Measurements from ENCODE around the gene USP14.
A peak's percentile ranks its signal among the peaks of the same experiment; 100 is the strongest.
"Not testable (repeated sequence)": the region's sequence is repeated elsewhere in the genome, so short reads cannot be mapped to it uniquely, and the experiment has no call there.

The USP14 gene

DNA sequence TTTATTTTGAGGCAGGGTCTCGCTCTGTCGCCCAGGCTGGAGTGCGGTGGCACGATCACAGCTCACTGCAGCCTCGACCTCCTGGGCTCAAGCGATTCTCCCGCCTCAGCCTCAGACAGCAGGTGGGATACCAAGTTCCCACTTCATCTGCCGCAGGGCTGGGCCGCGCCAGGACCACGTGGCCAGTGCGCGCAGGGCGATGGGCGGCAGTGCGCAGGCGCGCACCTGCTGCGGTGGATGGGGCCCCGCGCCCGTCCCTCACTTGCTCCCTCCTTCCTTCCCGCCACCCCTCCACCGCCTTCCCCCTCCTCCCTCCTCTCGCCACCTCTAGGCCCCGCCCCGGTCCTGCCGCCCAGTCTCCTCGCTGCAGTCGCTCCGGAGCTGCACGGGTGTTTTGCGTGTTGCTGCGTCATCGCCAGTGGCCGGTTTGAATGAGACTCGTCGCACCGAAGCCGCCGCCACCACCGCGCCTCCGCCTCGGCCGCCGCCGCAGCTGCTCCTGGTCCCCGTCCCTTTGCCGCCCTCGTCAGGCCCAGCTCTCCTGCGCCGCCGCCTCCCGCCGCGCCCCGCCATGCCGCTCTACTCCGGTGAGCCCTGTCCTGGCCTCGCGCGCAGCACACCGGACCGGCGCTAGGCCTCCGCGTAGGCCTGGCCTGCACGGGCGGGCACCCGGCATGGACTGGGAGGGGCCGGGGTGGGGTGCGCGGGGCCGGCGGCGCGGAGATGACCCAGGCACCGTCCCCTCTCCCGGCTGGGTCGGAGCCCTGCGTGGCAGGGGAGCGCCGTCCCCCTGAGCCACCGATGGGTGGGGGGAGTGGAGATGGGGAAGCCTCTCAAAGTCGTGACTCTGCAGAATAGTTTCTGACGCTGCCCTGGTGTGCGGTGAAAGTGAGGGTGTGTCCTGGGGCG, at the start of gene USP14:
TSS of gene USP14 (plus strand) at position 430 of the 909 bp plus-strand sequence. CDS start at position 572, 142 bp downstream.
- peak; percentile 98 for DNase-seq (ENCODE audit: low read depth in 2 of 2)

DNA sequence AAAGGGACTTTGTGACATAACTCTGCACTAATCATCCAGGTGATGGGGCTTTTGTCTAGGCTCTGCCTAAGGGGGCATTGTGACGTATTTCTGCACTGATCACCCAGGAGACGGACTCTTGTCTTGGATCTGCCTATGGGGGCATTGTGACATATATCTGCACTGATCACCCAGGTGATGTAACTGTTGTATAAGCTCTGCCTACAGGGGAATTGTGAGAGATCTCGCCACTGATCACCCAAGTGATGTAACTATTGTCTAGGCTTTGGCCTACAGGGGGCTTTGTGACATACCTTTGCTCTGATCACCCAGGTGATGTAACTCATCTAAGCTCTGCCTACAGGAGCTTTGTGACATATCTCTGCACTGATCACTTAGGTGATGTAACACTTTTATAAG, 49.7 kb upstream of the USP14 start:
- DNase-seq (ENCODE audit: low read depth in 2 of 2): not testable (repeated sequence)

DNA sequence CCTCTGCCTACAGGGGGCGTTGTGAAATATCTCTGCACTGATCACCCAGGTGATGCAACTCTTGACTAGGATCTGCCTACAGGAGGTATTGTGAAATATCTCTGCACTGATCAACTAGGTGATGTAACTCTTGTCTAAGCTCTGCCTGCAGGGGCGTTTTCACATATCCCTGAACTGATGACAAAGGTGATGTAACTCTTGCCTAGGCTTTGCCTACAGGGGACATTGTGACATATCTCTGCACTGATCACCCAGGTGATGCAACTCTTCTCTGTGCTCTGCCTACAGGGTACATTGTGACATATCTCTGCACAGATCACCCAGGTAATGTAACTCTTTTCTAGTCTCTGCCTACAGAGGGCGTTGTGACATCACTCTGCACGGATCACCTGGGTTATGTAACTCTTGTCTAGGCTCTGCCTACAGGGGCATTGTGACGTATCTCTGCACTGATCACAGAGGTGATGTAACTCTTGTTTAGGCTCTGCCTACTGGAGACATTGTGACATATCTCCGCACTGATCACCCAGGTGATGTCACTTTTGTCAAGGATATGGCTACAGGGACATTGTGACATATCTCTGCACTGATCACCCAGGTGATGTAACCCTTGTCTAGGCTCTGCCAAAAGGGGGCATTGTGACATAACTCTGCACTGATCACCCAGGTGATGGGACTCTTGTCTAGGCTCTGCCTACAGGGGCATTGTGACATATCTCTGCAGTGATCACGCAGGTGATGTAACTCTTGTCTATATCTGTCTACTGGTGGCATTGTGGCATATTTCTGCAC, 49.0 kb upstream of the USP14 start:
- DNase-seq (ENCODE audit: low read depth in 2 of 2): not testable (repeated sequence)

DNA sequence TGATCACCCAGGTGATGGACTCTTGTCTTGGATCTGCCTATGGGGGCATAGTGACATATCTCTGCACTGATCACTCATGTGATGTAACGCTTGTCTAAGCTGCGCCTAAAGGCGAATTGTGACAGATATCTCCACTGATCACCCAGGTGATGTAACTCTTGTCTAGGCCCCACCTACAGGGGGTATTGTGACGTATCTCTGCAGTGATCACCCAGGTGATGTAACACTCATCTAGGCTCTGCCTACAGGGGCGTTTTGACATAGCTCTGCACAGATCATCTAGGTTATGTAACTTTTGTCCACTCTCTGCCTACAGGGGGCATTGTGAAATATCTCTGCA, 48.5 kb upstream of the USP14 start:
- not testable (repeated sequence) for DNase-seq (ENCODE audit: low read depth in 2 of 2)

DNA sequence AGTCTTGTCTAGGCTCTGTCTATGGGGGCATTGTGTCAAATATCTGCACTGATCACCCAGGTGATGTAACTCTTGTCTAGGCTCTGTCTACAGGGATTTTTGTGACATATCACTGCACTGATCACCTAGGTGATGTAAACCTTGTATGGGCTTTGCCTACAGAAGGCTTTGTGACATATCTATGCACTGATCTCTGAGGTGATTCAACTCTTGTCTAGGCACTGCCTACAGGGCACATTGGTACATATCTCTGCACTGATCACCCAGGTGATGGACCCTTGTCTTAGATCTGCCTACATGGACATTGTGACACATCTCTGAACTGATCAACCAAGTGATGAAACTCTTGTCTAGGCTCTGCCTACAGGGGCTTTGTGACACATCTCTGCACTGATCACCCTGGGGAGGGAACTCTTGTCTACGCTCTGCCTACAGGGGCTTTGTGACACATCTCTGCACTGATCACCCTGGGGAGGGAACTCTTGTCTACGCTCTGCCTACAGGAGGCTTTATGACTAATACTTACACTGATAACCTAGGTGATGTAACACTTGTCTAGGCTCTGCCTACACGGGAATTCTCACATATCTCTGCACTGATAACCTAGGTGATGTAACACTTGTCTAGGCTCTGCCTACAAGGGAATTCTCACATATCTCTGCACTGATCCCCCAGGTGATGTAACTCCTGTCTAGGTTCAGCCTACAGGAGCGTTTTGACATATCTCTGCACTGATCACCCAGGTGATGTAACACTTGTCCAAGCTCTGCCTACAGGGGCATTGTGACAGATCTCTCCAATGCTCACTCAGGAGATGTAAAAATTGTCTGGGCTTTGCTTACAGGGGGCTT, 47.8 kb upstream of the USP14 start:
- not testable (repeated sequence) for DNase-seq (ENCODE audit: low read depth in 2 of 2)

DNA sequence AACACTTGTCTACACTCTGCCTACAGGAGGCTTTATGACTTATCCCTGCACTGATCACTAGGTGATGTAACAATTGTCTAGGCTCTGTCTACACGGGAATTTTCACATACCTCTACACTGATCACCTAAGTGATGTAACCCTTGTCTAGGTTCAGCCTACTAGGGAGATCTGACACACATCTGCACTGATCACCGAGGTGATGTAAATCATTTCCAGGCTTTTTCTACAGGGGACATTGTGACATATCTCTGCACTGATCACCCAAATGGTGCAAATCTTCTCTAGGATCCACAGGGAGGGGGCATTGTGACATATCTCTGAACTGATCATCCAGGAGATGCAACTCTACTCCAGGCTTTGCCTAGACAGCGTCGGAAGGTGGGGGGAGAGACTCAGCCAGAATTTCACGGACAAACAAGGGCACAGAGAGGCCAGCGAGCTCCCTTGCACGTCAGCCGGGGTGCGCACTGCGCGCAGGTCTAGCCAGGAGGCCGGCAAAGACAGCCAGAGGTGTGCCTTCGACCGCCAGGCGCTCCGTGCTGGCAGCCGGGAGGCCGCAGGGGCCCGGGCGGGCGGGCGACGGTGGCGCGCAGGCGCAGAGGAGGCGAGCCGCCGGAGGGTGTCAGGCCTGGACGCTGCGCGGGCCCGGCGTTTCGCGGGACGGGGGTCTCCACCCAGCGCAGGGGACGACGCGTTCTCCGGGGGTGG, 46.9 kb upstream of the USP14 start:
- peak in 1 of 2 donors; percentile 60 for DNase-seq (ENCODE audit: low read depth in 2 of 2)

DNA sequence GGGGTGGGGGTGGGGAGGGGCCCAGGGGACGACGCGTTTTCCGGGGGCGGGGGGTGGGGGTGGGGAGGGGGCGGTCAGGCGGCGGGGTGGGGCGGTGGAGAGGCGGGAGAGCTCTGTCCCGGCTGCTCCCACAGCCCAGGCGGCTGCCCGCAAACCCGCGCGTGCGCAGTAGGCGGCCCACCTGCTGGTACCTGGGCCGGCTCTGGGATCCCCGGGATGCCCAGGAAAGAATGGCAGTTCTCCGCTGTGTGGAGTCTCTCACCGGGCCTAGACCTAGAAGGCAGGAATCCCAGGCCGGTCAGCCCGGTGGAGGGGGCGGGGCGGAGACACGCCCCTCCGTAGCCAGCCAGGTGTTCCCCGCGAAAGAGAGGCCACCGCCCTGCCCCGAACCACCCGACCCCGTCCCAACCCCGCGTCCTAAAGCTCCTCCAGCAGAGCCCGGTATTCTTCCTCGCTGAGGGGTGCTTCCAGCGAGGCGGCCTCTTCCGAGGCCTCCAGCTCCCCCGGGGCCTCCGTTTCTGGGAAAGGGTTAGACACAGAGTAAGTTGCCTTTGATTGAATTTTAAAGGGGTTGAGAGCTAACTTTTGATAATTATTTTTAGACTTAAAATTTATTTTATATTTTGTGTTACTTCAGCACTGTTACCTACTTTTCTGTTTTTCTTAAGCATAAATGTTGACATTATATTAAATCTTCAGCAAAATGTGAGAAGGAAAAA, 46.2 kb upstream of the USP14 start:
- not testable (repeated sequence) for DNase-seq (ENCODE audit: low read depth in 2 of 2)

DNA sequence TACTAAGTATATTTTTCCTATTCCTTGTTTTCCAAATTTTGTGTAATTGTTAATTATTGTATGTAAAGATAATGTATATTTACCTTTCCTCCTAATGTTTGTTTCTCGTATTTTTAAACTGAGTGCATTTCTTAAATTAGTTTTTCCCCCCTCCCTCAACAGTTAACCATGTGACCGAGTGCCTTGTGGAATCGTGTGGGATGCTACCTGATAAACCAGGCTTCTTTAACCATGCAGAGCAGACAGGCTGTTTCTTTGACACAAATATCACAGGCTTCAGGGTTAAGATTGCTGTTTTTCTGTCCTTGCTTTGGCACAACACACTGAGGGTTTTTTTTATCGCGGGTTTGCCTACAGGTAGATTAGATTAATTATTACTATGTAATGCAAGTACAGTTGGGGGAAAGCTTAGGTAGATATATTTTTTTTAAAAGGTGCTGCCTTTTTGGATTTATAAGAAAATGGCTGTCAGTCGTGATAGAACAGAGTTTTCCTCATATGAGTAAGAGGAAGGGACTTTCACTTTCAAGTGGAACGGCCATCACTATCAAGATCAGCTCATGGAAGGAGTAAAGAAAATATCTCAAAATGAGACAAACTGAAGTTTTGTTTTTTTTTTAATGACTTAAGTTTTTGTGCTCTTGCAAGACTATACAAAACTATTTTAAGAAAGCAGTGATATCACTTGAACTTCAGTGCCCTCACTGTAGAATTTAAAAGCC, 37.7 kb upstream of the USP14 start:
- DNase-seq (ENCODE audit: low read depth in 2 of 2): not testable (repeated sequence)

DNA sequence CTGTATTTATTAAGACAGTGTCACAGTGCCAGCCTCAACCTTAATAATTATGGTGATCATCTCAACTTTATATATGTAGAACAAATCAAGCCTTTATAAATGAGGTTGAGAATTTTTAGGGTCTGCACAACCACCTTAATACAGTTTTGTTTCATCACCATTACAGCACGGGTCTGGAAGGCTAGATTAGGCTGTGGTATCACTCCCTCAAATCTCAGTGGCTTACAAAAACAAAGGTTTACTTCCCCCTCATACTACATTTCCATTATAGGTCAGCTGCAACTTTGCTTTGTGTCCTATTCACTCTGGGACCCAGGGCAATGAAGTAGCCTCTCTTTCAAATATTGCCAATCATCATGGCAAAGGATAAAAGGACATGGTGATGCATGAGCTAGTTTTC, 23.3 kb upstream of the USP14 start:
- no peak for DNase-seq (ENCODE audit: low read depth in 2 of 2)

DNA sequence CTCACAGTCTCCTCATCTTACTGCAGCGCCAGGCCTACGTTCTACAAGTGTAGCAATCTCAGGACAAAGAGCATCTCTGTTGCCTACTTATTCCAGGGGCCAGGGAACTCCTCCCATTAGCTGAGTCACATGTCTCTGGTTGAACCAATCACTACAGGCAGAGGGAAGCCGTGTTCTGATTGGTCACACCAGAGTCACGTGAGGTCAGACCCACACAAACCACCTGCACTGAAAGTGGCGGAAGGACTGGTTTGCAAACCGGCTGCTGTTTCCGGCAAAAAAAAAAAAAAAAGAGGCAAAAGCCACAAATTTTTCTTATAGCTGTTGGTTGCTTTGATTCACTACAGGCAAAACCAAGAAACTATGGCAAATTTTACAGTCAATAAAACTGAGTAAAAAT, 21.9 kb upstream of the USP14 start:
- DNase-seq (ENCODE audit: low read depth in 2 of 2): peak; percentile 1 to 22

DNA sequence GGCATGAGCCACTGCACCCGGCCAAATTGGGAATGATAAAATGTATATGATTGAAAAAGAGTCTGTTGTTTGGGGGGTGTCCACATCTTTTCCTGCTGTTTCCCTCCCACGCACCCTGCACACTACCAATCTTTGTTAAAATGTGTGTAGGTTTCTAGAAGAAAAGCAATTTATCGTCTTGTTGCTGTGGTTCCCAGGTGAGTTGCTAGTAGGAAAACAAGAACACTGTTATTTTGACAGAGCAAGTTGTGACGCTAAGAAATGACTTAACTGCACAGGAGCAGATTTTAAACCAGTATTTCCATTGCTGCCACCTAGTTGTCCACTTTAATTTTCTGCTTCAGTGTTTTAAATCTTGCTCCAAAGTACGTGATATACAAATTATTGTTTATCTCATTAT, 21.0 kb upstream of the USP14 start:
- no peak for DNase-seq (ENCODE audit: low read depth in 2 of 2)

DNA sequence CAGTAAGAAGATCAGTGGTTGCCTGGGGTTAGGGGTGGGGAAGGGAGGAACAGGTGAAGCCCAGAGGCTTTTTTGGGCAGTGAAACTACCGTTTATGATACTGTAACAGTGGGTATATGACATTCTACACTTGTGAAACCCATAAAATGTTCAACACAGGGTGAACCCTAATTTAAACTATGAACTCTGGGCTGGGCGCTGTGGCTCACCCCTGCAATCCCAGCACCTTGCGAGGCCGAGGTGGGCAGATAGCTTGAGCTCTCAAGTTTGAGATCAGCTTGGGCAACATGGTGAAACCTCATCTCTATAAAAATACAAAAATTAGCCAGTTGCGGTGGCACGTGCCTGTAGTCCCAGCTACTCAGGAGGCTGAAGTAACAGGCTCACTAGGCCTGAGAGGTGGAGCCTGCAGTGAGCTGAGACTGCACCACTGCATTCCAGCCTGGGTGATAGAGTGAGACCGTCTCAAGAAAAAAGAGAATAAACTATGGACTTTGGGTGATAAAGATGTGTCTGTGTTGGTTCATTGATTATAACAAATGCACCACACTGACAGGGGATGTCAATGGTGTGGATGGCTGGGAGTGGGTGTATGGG, 17.6 kb upstream of the USP14 start:
- DNase-seq (ENCODE audit: low read depth in 2 of 2): no peak

DNA sequence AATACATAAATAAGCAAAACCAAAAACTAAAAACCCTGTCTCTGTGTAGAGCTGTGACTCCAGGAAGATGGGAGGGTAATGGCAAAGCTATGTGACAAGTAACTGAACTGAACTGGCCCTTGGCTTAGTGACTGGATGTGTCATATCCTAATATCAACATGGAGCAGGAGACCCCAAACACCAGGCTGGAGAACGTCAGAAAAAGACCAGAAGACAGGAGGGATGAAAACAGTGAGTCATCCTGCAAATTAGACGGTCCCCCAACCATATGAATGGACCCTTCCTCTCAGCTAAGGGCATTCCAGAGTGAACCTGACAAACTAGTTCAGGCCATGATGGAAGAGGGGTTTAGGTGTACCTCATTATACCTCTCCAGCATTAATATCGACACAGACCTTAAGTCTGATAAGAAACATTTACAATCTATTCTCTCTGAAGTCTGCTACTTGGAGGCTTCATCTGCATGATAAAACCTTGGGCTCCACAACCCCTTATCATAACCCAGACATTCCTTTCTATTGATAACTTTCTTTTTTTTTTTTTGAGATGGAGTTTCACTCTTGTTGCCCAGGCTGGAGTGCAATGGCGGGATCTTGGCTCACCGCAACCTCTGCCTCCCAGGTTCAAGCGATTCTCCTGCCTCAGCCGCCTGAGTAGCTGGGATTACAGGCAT, 15.6 kb upstream of the USP14 start:
- not testable (repeated sequence) for DNase-seq (ENCODE audit: low read depth in 2 of 2)

DNA sequence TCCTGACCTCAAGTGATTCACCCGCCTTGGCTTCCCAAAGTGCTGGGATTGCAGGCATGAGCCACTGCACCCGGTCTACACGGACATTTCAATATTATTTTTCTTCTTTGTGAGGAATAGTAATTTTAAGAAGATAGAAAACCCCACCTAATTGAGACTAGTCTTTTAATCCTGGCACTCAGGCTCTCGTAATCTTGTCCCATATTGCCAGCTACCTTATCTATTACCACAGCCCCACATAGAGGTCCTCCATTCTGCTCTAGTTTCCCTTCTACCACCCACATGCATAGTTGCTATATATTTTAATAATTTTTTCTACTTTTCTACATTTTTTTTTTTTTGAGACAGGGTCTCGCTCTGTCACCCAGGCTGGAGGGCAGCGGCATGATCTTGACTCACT, 9.5 kb upstream of the USP14 start:
- DNase-seq (ENCODE audit: low read depth in 2 of 2): no peak

DNA sequence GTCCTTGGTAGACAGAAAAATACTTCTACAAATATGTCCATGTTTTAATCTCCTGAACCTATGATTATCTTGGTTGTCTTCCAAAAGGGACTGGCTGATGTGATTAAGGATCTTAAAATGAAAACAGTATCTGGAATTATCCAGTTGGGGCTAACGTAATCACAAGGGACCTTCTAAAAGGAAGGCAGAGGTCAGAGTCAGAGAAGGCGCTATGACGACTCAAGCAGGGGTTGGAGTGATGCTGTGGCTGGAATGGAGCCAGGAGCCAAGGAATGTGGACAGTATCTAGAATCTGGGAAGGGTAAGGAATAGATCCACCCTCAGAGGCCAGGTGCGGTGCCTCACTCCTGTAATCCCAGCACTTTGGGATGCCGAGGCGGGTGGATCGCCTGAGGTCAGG, 4.2 kb upstream of the USP14 start:
- DNase-seq (ENCODE audit: low read depth in 2 of 2): no peak

DNA sequence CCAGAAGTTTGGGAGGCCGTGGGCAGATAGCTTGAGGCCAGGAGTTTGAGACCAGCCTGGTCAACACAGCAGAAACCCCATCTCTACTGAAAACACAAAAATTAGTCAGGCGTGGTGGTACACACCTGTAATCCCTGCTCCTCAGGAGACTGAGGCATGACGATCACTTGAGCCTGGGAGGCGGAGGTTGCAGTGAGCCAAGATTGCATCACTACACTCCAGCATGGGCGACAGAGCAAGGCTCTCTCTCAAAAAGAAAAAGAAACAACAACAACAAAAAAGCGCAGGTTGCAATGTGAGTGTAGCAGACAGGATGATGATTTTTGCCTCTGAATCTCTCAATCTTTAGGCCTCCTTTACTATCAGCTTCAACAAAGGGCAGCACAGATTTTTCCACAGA, 2.7 kb upstream of the USP14 start:
- no peak for DNase-seq (ENCODE audit: low read depth in 2 of 2)

DNA sequence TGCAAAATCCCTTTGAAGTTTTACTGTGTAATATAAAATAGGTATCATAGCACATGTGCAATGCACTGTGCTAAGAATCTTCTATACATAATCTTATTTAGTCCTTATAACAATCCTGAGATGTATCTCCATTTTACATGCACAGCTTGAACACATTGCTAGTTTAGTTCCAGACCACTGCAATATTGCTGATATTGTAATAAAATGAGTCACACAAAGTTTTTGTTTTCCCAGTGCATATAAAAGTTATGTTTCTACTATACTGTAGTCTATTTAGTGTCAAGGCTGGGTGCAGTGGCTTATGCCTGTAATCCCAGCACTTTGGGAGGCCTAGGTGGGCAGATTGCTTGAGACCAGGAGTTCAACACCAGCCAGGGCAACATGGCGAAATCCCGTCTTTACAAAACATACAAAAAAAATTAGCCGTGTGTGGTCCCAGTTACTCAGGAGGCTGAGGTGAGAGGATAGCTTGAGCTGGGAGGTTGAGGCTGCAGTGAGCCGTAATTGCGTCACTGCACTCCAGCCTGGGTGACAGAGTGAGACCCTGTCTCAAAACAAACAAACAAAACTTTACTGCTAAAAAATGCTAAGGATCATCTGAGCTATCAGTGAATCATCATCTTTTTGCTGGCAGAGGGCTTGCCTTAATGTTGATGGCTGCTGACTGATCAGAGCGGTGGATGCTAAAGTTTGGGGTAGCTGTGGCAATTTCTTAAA, 1.7 kb upstream of the USP14 start:
- no peak for DNase-seq (ENCODE audit: low read depth in 2 of 2)

DNA sequence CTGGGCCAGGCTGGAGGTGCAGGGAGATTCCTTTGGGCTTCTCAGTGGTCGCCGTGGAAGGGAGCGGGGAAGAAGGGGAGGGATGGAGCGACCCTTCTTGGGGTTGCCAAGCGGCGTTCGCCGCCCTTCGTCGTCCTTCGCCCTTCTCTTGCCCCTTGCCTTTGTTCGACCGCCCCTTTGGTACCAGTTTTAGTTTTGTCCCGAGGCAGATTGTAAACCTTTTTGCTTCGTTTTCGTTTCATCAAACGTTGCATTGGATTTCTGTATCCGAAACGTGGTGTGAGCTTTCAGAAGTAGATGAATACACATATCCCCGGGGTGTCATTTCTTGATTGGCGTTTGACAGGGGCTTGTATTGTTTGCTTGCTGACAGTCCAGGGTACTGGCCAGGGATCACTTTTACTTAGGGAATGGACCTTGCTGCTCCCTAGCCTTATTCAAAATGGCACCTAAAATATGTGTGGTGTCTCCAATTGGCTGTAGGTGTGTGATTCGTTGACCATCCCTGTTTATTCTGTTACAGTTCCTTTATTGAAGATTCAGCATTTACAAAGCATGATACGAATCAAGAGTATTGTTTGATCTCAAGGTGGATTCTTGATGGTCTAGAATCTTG, 788 bp downstream of the USP14 start:
- no peak for DNase-seq (ENCODE audit: low read depth in 2 of 2)

Measured in stimulated activated CD4-positive, alpha-beta T cell treated with anti-CD3 and anti-CD28 coated beads, Interleukin-15, amount 100 ng/mL, for 48 hours (primary cell).